ENCODE data around the gene FASN.
A peak's percentile ranks its signal among the peaks of the same experiment; 100 is the strongest.
"Not testable (repeated sequence)": the region's sequence is repeated elsewhere in the genome, so short reads cannot be mapped to it uniquely, and the experiment has no call there.

FASN gene

DNA sequence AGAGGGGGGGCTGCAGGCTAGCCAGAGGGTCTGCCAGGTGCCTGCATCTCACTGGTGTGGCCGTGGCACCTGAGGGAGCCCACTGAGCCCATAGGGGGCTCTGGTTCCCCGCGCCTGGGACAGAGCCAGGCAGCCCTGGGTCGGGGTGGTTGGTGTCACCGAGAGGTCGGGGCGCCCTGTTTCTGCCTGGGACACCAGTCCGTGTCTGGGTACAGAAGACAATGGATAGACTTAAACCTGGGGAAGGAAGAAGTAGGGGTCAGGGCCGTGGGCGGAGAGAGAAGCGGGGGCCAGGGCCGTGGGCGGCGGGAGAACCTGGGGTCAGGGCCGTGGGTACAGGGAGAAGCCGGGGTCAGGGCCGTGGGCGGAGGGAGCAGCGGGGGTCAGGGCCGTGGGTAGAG, 49.5 kb downstream of the FASN start:
- Histone ChIP-seq H3K36me3 (ENCODE audit: insufficient read depth, low read depth, low read length) (peaks cover 12% of the 10 kb centered on the region; the same call in 1 of the 2 replicates), H3K4me3 (ENCODE audit: low read length) (no peak overlapping the region), H3K9ac (ENCODE audit: low read depth, low read length) (no peak overlapping the region), H3K4me1 (ENCODE audit: insufficient read depth, low read length) (no peaks in the 10 kb centered on the region), H3K27me3 (ENCODE audit: insufficient read depth, low read length) (no peaks in the 10 kb centered on the region), H3K27ac (ENCODE audit: low read length) (no peak overlapping the region), H3K9me3 (ENCODE audit: insufficient read depth, low read depth, low read length) (no peaks in the 10 kb centered on the region)

DNA sequence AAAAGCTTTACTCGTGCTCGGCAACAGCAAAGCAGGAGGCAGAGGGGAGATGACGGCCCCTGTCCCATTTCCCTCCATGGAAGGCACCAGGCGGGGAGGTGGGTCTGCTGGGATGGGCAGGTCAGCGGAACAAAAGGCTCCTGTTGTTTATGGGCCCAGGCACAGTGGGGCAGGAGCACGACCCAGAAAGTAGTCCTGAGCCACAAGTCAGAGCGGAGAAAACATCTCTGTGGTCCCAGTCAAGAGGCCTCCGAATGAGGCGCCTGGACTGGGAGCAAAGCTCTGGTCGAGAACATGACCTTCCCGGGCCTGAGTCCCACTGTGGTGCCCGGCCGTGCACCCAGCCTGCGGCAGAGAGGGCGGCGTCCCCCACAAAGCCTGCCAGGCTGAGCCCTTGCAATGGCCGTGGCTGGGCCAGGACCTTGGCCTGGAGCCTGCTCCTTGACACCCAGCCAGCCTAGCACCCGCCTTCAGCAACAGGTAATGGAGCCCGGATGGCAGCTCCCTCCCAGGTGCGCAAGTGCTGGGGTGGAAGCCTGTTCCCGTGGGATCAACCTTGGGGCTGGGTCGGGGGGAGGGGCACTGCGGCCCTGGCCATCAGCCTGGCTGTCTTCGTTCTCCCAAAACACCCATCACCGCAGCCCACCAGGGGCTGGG, 50.0 kb downstream of the FASN start:
- no peak overlapping the region for H3K9ac ChIP-seq (ENCODE audit: low read depth, low read length)
- H3K4me3 ChIP-seq (ENCODE audit: low read length), result no peak overlapping the region
- no peaks in the 10 kb centered on the region for H3K27me3 ChIP-seq (ENCODE audit: insufficient read depth, low read length)
- peaks cover 8% of the 10 kb centered on the region; the same call in 1 of the 2 replicates for H3K36me3 ChIP-seq (ENCODE audit: insufficient read depth, low read depth, low read length)
- no peak overlapping the region for H3K27ac ChIP-seq (ENCODE audit: low read length)
- H3K9me3 ChIP-seq (ENCODE audit: insufficient read depth, low read depth, low read length), result no peaks in the 10 kb centered on the region
- H3K4me1 ChIP-seq (ENCODE audit: insufficient read depth, low read length), result no peaks in the 10 kb centered on the region

DNA sequence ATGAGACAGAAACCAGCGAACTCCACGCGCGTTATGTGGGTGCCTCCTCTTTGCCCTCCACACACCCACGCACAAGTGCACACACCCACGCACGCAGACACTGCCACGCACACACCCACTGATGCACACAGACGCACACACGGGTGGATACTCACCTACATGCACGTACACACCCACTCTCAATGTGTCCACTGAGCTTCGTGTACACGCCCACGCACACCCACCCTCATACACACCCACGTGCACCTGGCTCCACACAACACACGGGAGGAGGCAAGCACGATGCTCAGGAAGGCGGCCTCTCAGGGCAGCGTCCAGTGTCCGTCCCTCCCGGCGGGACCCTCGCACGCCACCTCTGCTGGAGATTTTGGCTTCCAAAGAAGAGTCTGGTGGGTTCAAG, 50.7 kb downstream of the FASN start:
- Histone ChIP-seq H3K27ac (ENCODE audit: low read length) (no peak overlapping the region), H3K36me3 (ENCODE audit: insufficient read depth, low read depth, low read length) (peaks cover 8% of the 10 kb centered on the region; the same call in 1 of the 2 replicates), H3K9ac (ENCODE audit: low read depth, low read length) (no peak overlapping the region)

DNA sequence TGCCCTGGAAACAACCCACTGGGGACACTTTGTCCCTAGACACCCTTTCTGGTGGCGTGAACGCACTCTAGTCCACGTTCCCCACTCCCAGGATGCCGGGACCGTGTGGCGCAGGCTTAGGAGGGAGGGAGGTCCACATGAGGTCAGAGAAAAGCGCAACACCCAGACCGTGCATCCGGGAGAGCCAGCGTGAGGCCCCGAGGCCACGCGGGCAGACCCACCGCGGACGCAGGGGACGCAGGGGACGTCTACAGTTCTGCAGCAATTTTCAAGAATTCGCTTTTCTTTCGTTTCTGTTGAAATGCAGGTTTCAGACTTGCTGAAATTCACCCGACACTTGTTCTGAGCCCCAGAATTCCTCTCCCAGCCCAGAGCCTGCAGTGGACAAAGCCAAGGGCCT, 51.1 kb downstream of the FASN start:
- Histone ChIP-seq H3K4me3 (ENCODE audit: low read length) (no peak overlapping the region), H3K36me3 (ENCODE audit: insufficient read depth, low read depth, low read length) (peaks cover 8% of the 10 kb centered on the region; the same call in 1 of the 2 replicates), H3K4me1 (ENCODE audit: insufficient read depth, low read length) (no peaks in the 10 kb centered on the region)

More for the DNA sequence above, 50.7 kb downstream of the FASN start:
- Histone ChIP-seq H3K9me3 (ENCODE audit: insufficient read depth, low read depth, low read length) (no peaks in the 10 kb centered on the region), H3K4me1 (ENCODE audit: insufficient read depth, low read length) (no peaks in the 10 kb centered on the region), H3K27me3 (ENCODE audit: insufficient read depth, low read length) (no peaks in the 10 kb centered on the region), H3K4me3 (ENCODE audit: low read length) (no peak overlapping the region)

DNA sequence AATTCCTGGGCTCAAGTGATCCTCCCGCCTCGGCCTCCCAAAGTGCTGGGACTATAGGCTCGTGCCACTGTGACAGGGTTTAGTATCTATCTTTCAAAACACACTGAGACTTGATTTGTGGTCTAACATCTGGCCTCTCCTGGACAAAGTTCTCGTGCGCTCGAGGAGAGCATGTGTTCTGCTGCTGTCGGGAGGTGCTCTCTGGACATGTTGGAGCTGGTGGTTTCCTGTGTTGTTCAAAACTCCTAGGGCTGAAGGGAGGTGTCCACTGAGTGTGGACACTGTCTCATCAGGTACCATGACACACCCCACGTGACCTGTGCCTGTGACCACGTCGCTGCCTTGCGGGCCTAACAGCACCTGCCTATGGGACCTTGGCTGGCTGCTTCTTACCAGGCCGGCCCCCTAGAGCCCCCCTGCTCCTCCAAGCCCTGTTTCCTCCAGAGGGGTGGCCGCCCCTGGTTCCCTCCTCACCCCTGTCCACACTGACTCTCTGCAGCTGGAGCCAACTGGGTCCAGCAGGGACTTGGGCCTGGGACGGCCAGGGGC, 52.0 kb downstream of the FASN start:
- Histone ChIP-seq H3K9ac (ENCODE audit: low read depth, low read length) (no peak overlapping the region), H3K4me1 (ENCODE audit: insufficient read depth, low read length) (no peaks in the 10 kb centered on the region), H3K27me3 (ENCODE audit: insufficient read depth, low read length) (no peaks in the 10 kb centered on the region), H3K4me3 (ENCODE audit: low read length) (no peak overlapping the region), H3K27ac (ENCODE audit: low read length) (no peak overlapping the region), H3K36me3 (ENCODE audit: insufficient read depth, low read depth, low read length) (peaks cover 8% of the 10 kb centered on the region; the same call in 1 of the 2 replicates), H3K9me3 (ENCODE audit: insufficient read depth, low read depth, low read length) (no peaks in the 10 kb centered on the region)

More for the DNA sequence above, 51.1 kb downstream of the FASN start:
- no peaks in the 10 kb centered on the region for H3K9me3 ChIP-seq (ENCODE audit: insufficient read depth, low read depth, low read length)
- H3K27ac ChIP-seq (ENCODE audit: low read length), result no peak overlapping the region
- H3K27me3 ChIP-seq (ENCODE audit: insufficient read depth, low read length), result no peaks in the 10 kb centered on the region
- no peak overlapping the region for H3K9ac ChIP-seq (ENCODE audit: low read depth, low read length)

DNA sequence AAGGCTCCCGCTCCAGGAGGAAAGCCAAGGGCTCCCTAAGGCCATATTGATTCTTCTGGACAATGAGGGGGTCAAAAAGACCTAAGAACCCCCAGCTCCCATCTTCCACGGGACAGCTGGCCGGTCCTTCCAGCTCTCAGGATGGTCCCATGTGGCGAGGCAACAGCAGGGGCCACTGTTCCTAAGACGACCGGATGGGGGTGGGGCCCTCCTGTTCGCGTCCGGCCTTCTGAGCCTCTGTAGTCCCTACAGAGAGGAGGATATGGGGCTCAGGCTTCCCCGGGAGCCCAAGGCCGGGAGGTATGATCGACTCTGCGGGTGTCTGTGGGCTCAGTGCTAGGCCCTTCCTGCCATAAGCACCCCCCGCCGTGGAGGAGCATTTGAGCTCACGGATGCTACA, 54.5 kb downstream of the FASN start:
- no peak overlapping the region for H3K4me3 ChIP-seq (ENCODE audit: low read length)
- H3K4me1 ChIP-seq (ENCODE audit: insufficient read depth, low read length), result no peaks in the 10 kb centered on the region
- peaks cover 8% of the 10 kb centered on the region; the same call in 1 of the 2 replicates for H3K36me3 ChIP-seq (ENCODE audit: insufficient read depth, low read depth, low read length)
- no peaks in the 10 kb centered on the region for H3K27me3 ChIP-seq (ENCODE audit: insufficient read depth, low read length)
- no peak overlapping the region for H3K9ac ChIP-seq (ENCODE audit: low read depth, low read length)
- no peak overlapping the region for H3K27ac ChIP-seq (ENCODE audit: low read length)
- no peaks in the 10 kb centered on the region for H3K9me3 ChIP-seq (ENCODE audit: insufficient read depth, low read depth, low read length)

DNA sequence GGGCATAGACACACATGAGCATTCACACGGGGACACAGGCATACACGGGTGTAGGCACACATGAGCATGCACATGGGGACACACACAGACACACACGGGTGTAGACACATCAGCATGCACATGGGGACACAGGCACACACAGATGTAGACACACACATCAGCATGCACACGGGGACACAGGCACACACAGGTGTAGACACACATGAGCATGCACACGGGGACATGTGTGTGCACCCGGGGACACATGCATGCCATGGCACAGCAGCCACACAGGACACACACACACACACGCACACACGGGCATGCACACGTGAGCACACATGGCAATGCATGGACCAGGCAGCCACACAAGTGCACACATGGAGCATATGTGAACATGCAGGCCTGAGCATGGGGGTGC, 55.4 kb downstream of the FASN start:
- H3K4me1 ChIP-seq (ENCODE audit: insufficient read depth, low read length), result peaks cover 3% of the 10 kb centered on the region; the same call in 1 of the 2 replicates
- H3K9me3 ChIP-seq (ENCODE audit: insufficient read depth, low read depth, low read length), result no peaks in the 10 kb centered on the region
- H3K36me3 ChIP-seq (ENCODE audit: insufficient read depth, low read depth, low read length), result peaks cover 4% of the 10 kb centered on the region; the same call in 1 of the 2 replicates
- no peak overlapping the region for H3K4me3 ChIP-seq (ENCODE audit: low read length)
- 0 out of 2 replicates have a peak, but pooled peaks cover 3% of the 10 kb centered on the region for H3K27me3 ChIP-seq (ENCODE audit: insufficient read depth, low read length)
- H3K27ac ChIP-seq (ENCODE audit: low read length), result no peak overlapping the region
- no peak overlapping the region for H3K9ac ChIP-seq (ENCODE audit: low read depth, low read length)

DNA sequence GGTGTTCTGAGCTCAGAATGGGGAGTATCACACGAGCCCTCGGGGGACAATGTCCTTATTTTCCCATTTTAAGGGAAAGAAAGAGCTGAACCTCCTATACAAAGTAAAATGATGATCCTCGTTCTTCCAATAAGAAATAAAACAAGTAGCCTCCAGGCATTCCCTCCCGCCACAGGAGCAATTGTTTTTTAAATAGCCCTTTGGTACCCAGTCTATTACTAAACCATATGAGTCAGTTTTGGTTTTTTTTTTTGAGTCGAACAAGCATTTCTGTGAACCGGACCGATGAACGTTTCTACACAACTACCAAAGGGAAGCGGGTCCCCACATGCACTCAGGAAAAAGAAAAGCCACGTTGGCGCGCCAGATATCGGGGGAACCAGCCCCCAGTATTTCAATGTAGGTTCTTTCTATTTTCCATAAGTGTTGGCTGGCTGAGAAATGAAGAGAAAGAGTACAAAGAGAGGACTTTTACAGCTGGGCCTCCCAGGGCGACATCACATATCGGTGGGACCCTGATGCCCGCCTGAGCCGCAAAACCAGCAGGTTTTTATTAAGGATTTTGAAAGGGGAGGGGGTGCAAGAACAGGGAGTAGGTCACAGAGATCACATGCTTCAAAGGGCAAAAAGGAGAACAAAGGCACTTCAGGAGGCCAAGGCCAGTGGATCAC, 56.8 kb downstream of the FASN start:
- Histone ChIP-seq H3K36me3 (ENCODE audit: insufficient read depth, low read depth, low read length) (no peaks in the 10 kb centered on the region), H3K9me3 (ENCODE audit: insufficient read depth, low read depth, low read length) (no peaks in the 10 kb centered on the region), H3K4me3 (ENCODE audit: low read length) (no peak overlapping the region), H3K4me1 (ENCODE audit: insufficient read depth, low read length) (peaks cover 3% of the 10 kb centered on the region; the same call in 1 of the 2 replicates), H3K27me3 (ENCODE audit: insufficient read depth, low read length) (0 out of 2 replicates have a peak, but pooled peaks cover 3% of the 10 kb centered on the region), H3K27ac (ENCODE audit: low read length) (no peak overlapping the region), H3K9ac (ENCODE audit: low read depth, low read length) (no peak overlapping the region)

DNA sequence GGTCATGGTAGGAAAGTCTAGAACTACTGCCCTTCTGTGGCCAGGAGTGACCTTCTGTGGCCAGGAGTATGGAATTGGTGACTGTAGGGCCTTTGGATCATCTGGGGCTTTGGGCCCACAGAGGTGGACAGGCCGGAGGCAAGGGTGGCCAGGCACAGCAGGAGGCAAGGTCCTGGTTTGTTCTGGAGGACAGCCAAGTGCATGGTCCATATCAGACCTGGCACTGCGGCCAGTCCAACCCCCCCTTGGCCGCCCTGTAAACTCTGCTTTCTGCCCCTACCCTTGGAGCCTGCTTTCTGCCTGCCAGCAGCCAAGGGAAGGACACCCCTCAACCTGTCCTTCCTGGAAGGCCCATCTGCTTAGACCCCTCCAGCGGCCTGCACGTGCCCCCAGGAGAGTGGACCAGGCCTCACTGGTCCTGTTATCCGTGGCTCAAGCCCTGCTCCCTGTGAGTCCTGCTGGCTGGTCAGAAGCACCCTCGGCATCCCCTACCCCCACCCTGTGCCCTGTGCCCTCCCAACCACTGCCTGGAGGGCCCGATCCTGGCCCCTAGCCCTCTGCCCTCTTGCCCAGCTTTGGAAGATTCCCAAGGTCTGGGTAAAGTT, 58.2 kb downstream of the FASN start:
- Histone ChIP-seq H3K27ac (ENCODE audit: low read length) (no peak overlapping the region), H3K27me3 (ENCODE audit: insufficient read depth, low read length) (0 out of 2 replicates have a peak, but pooled peaks cover 3% of the 10 kb centered on the region), H3K4me1 (ENCODE audit: insufficient read depth, low read length) (peaks cover 3% of the 10 kb centered on the region; the same call in 1 of the 2 replicates), H3K4me3 (ENCODE audit: low read length) (no peak overlapping the region), H3K36me3 (ENCODE audit: insufficient read depth, low read depth, low read length) (peaks cover 5% of the 10 kb centered on the region; the same call in 1 of the 2 replicates), H3K9me3 (ENCODE audit: insufficient read depth, low read depth, low read length) (no peaks in the 10 kb centered on the region), H3K9ac (ENCODE audit: low read depth, low read length) (no peak overlapping the region)

DNA sequence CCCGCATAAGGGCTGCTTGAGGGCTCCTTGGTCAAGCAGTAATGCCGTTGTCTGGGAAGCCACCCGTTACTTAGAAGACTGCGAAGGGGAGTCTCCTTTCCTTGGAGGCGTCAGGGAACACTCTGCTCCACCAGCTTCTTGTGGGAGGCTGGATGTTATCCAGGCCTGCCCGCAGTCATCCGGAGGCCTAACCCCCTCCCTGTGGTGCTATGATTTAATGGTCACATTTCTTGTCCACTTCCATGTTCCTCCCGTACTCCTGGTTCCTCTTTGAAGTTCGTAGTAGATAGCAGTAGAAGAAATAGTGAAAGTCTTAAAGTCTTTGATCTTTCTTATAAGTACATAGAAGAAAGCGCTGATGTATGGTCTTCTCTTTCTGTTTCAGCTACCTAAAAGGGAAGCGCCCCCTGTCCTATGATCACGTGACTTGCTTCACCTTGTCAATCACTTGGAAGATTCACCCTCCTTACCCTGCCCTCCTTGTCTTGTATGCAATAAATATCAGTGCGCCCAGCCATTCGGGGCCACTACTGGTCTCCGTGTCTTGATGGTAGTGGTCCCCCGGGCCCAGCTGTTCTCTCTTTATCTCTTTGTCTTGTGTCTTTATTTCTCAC, 59.1 kb downstream of the FASN start:
- H3K4me3 ChIP-seq (ENCODE audit: low read length); H3K27me3 ChIP-seq (ENCODE audit: insufficient read depth, low read length); H3K36me3 ChIP-seq (ENCODE audit: insufficient read depth, low read depth, low read length); H3K27ac ChIP-seq (ENCODE audit: low read length); H3K9me3 ChIP-seq (ENCODE audit: insufficient read depth, low read depth, low read length); H3K4me1 ChIP-seq (ENCODE audit: insufficient read depth, low read length); H3K9ac ChIP-seq (ENCODE audit: low read depth, low read length): not testable (repeated sequence)

DNA sequence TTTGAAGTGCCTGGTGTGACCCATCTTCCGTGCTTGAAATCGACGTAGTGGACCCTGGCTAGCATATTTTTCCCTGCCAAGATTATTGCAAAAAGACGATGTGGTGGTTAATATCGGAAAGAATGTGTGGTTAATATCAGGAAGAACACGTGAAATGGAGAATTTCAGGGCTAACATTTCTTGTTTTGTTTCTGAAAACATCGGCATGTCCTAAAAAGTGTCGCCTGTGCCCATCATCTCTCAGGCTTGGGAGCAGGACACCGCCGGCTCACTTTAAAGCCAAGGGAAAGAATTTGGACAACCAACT, 60.2 kb downstream of the FASN start:
- peak overlapping the region; percentile 65; the same call in 1 of the 2 replicates for H3K9ac ChIP-seq (ENCODE audit: low read depth, low read length)
- no peak overlapping the region for H3K27ac ChIP-seq (ENCODE audit: low read length)
- H3K36me3 ChIP-seq (ENCODE audit: insufficient read depth, low read depth, low read length), result peaks cover 5% of the 10 kb centered on the region; the same call in 1 of the 2 replicates
- peak overlapping the region; percentile 60 for H3K4me3 ChIP-seq (ENCODE audit: low read length)
- H3K27me3 ChIP-seq (ENCODE audit: insufficient read depth, low read length), result 0 out of 2 replicates have a peak, but pooled peaks cover 3% of the 10 kb centered on the region
- H3K9me3 ChIP-seq (ENCODE audit: insufficient read depth, low read depth, low read length), result no peaks in the 10 kb centered on the region
- H3K4me1 ChIP-seq (ENCODE audit: insufficient read depth, low read length), result peaks cover 3% of the 10 kb centered on the region; the same call in 1 of the 2 replicates
